ENCODE data around the gene STK32C.

DNA sequence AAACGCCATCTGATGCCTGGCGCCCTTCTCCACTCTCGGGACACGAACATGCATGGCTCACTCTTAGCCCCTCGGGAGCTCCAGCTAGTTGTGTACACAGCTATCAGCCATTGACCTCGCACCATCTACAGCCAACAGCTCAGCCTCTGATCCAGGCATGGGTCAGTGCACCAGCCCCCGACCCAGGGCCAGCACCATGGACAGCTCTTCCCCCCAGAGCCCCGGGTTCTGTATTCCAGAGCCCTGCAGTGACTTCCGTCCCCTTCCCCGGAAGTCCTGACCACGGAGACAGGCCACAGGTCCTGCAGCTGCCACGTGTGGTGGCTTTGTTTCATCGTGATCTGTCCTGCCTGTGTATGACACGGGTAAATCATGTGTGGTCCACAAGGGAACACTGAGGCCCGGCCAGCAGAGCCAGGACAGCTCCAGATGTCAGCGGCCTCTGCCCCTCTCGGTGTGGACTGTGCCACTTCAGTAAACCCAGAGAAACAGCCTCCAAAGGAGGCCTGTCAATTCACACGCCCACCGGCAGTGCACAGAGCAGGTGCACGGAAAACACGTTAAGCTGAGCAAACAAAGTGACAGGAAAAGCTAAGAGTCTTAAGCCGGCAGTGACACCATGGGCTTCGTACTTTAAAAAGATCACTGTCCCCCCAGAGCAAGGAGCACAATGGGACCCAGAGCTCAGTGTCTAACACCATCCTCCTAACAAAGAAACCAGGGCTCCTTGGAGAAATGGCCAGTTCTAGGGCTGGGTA lies 13.0 kb downstream of the STK32C start:
- TF ChIP-seq CTCF (IDR thresholded peaks at IDR 0.05 in 8 of 11, conservative IDR thresholded peaks at IDR 0.05 in 3 of 11) = no peak
- TF ChIP-seq POLR2AphosphoS5 (IDR thresholded peaks at IDR 0.05) = no peak
- TF ChIP-seq POLR2A (IDR thresholded peaks at IDR 0.05) = no peak

Measured in spleen (tissue), 7 donors.